Measurements from ENCODE around the gene AIG1. TPM values are rescaled to one million over a fixed set of nuclear protein-coding genes. Genes with fewer than 3 reads are reported as not detected.
"Not testable (repeated sequence)": the region's sequence is repeated elsewhere in the genome, so short reads cannot be mapped to it uniquely, and the experiment has no call there.

Gene AIG1
- total RNA-seq, 1 donor from 2014 or later: 4.7 TPM

- Mint-ChIP-seq H3K9me3 (no peaks in the 10 kb centered on the region), H3K27ac (no peak overlapping the region), H3K27me3 (no peaks in the 10 kb centered on the region), H3K4me3 (no peak overlapping the region), H3K36me3 (ENCODE audit: low read depth) (no peaks in the 10 kb centered on the region), H3K4me1 (no peaks in the 10 kb centered on the region)
- intact Hi-C loops (cut with micrococcal nuclease): no loop called here
- no peak for DNase-seq
Measured at GRCh38 chr6:143245656-143246055, 185.0 kb downstream of the AIG1 start.

- H3K4me3 Mint-ChIP-seq; H3K4me1 Mint-ChIP-seq; H3K36me3 Mint-ChIP-seq (ENCODE audit: low read depth); intact Hi-C loops (cut with micrococcal nuclease); H3K27ac Mint-ChIP-seq; H3K27me3 Mint-ChIP-seq; H3K9me3 Mint-ChIP-seq; DNase-seq: not testable (repeated sequence)
Measured at GRCh38 chr6:143246166-143246775, 185.6 kb downstream of the AIG1 start.

GRCh38 chr6:143247586-143247985 lies 186.9 kb downstream of the AIG1 start:
- Mint-ChIP-seq H3K9me3 (no peaks in the 10 kb centered on the region), H3K4me1 (no peaks in the 10 kb centered on the region), H3K4me3 (no peak overlapping the region), H3K27ac (no peak overlapping the region), H3K27me3 (no peaks in the 10 kb centered on the region), H3K36me3 (ENCODE audit: low read depth) (no peaks in the 10 kb centered on the region)
- DNase-seq: no peak
- intact Hi-C loops (cut with micrococcal nuclease): no loop called here

GRCh38 chr6:143248359-143248758 lies 187.7 kb downstream of the AIG1 start:
- H3K4me3 Mint-ChIP-seq: no peak overlapping the region
- no peaks in the 10 kb centered on the region for H3K27me3 Mint-ChIP-seq
- intact Hi-C loops (cut with micrococcal nuclease): no loop called here
- H3K9me3 Mint-ChIP-seq: no peaks in the 10 kb centered on the region
- H3K36me3 Mint-ChIP-seq (ENCODE audit: low read depth): no peaks in the 10 kb centered on the region
- DNase-seq: no peak
- H3K27ac Mint-ChIP-seq: no peak overlapping the region
- H3K4me1 Mint-ChIP-seq: no peaks in the 10 kb centered on the region

- H3K27me3 Mint-ChIP-seq: no peaks in the 10 kb centered on the region
- no peak for DNase-seq
- no peaks in the 10 kb centered on the region for H3K9me3 Mint-ChIP-seq
- H3K36me3 Mint-ChIP-seq (ENCODE audit: low read depth): no peaks in the 10 kb centered on the region
- H3K4me3 Mint-ChIP-seq: no peak overlapping the region
- no peak overlapping the region for H3K27ac Mint-ChIP-seq
- intact Hi-C loops (cut with micrococcal nuclease): no loop called here
- H3K4me1 Mint-ChIP-seq: no peaks in the 10 kb centered on the region
Measured at GRCh38 chr6:143251288-143251687, 190.6 kb downstream of the AIG1 start.

GRCh38 chr6:143252961-143253360 lies 192.3 kb downstream of the AIG1 start:
- Mint-ChIP-seq H3K9me3 (no peaks in the 10 kb centered on the region), H3K27ac (no peak overlapping the region), H3K27me3 (no peaks in the 10 kb centered on the region), H3K4me1 (no peaks in the 10 kb centered on the region), H3K36me3 (ENCODE audit: low read depth) (no peaks in the 10 kb centered on the region), H3K4me3 (no peak overlapping the region)
- DNase-seq: no peak
- intact Hi-C loops (cut with micrococcal nuclease): no loop called here

- H3K4me3 Mint-ChIP-seq: no peak overlapping the region
Measured at GRCh38 chr6:143253586-143253985, 192.9 kb downstream of the AIG1 start.

GRCh38 chr6:143258945-143259344 lies 198.3 kb downstream of the AIG1 start:
- Mint-ChIP-seq H3K4me3 (no peak overlapping the region), H3K4me1 (no peaks in the 10 kb centered on the region), H3K9me3 (no peaks in the 10 kb centered on the region), H3K27me3 (no peaks in the 10 kb centered on the region), H3K36me3 (ENCODE audit: low read depth) (no peaks in the 10 kb centered on the region), H3K27ac (no peak overlapping the region)
- intact Hi-C loops (cut with micrococcal nuclease): no loop called here
- no peak for DNase-seq

More at GRCh38 chr6:143253586-143253985, 192.9 kb downstream of the AIG1 start:
- DNase-seq: no peak
- Mint-ChIP-seq H3K27ac (no peak overlapping the region), H3K4me1 (no peaks in the 10 kb centered on the region), H3K36me3 (ENCODE audit: low read depth) (no peaks in the 10 kb centered on the region), H3K27me3 (no peaks in the 10 kb centered on the region), H3K9me3 (no peaks in the 10 kb centered on the region)
- intact Hi-C loops (cut with micrococcal nuclease): no loop called here

GRCh38 chr6:143260857-143261256 lies 200.2 kb downstream of the AIG1 start:
- no peaks in the 10 kb centered on the region for H3K36me3 Mint-ChIP-seq (ENCODE audit: low read depth)
- no peak for DNase-seq
- no peaks in the 10 kb centered on the region for H3K9me3 Mint-ChIP-seq
- H3K4me3 Mint-ChIP-seq: no peak overlapping the region
- intact Hi-C loops (cut with micrococcal nuclease): no loop called here
- H3K27me3 Mint-ChIP-seq: no peaks in the 10 kb centered on the region
- no peak overlapping the region for H3K27ac Mint-ChIP-seq
- no peaks in the 10 kb centered on the region for H3K4me1 Mint-ChIP-seq

- no peak for DNase-seq
- H3K36me3 Mint-ChIP-seq (ENCODE audit: low read depth): no peaks in the 10 kb centered on the region
- no peaks in the 10 kb centered on the region for H3K9me3 Mint-ChIP-seq
- H3K27ac Mint-ChIP-seq: no peak overlapping the region
- intact Hi-C loops (cut with micrococcal nuclease): no loop called here
- H3K27me3 Mint-ChIP-seq: no peaks in the 10 kb centered on the region
- no peak overlapping the region for H3K4me3 Mint-ChIP-seq
- no peaks in the 10 kb centered on the region for H3K4me1 Mint-ChIP-seq
Measured at GRCh38 chr6:143261899-143262436, 201.3 kb downstream of the AIG1 start.

GRCh38 chr6:143262859-143263258 lies 202.2 kb downstream of the AIG1 start:
- no peaks in the 10 kb centered on the region for H3K27me3 Mint-ChIP-seq
- no peaks in the 10 kb centered on the region for H3K4me1 Mint-ChIP-seq
- no peak overlapping the region for H3K4me3 Mint-ChIP-seq
- H3K27ac Mint-ChIP-seq: no peak overlapping the region
- no peaks in the 10 kb centered on the region for H3K36me3 Mint-ChIP-seq (ENCODE audit: low read depth)
- intact Hi-C loops (cut with micrococcal nuclease): no loop called here
- no peaks in the 10 kb centered on the region for H3K9me3 Mint-ChIP-seq
- no peak for DNase-seq

GRCh38 chr6:143264379-143264778 lies 203.7 kb downstream of the AIG1 start:
- H3K27me3 Mint-ChIP-seq: no peaks in the 10 kb centered on the region

GRCh38 chr6:143264986-143265764 lies 204.5 kb downstream of the AIG1 start:
- no peaks in the 10 kb centered on the region for H3K27me3 Mint-ChIP-seq
- H3K4me3 Mint-ChIP-seq: no peak overlapping the region
- intact Hi-C loops (cut with micrococcal nuclease): no loop called here
- H3K9me3 Mint-ChIP-seq: peaks cover 7% of the 10 kb centered on the region
- H3K36me3 Mint-ChIP-seq (ENCODE audit: low read depth): no peaks in the 10 kb centered on the region
- no peaks in the 10 kb centered on the region for H3K4me1 Mint-ChIP-seq
- DNase-seq: no peak
- no peak overlapping the region for H3K27ac Mint-ChIP-seq

More at GRCh38 chr6:143264379-143264778, 203.7 kb downstream of the AIG1 start:
- Mint-ChIP-seq H3K9me3 (peaks cover 3% of the 10 kb centered on the region), H3K4me1 (no peaks in the 10 kb centered on the region), H3K27ac (no peak overlapping the region), H3K4me3 (no peak overlapping the region), H3K36me3 (ENCODE audit: low read depth) (no peaks in the 10 kb centered on the region)
- intact Hi-C loops (cut with micrococcal nuclease): no loop called here
- DNase-seq: no peak

GRCh38 chr6:143267760-143268159 lies 207.1 kb downstream of the AIG1 start:
- peaks cover 13% of the 10 kb centered on the region for H3K9me3 Mint-ChIP-seq
- intact Hi-C loops (cut with micrococcal nuclease): no loop called here
- H3K27me3 Mint-ChIP-seq: no peaks in the 10 kb centered on the region
- no peak overlapping the region for H3K27ac Mint-ChIP-seq
- no peaks in the 10 kb centered on the region for H3K36me3 Mint-ChIP-seq (ENCODE audit: low read depth)
- H3K4me1 Mint-ChIP-seq: no peaks in the 10 kb centered on the region
- DNase-seq: no peak
- no peak overlapping the region for H3K4me3 Mint-ChIP-seq

Measured in activated CD4-positive, alpha-beta T cell treated with anti-CD3 and anti-CD28 coated beads, Interleukin-2, amount 10 ng/mL, durations not matched to agents 24 days and 14 days (primary cell).